DND-41 (cell line): ENCODE results near the gene INTS12.

Experiments used
- CTCF ChIP-seq: IDR thresholded peaks from 2 replicates; pipeline ENCODE4 v1.5.1; 2012; ENCODE audit warnings: borderline replicate concordance, low read length, moderate library complexity, mild to moderate bottlenecking; ENCODE audit not compliant: poor library complexity, severe bottlenecking; ENCODE audit errors: extremely low read depth
- EZH2 ChIP-seq: IDR thresholded peaks from 3 replicates; pipeline ENCODE4 v1.6.1; 2012; ENCODE audit warnings: borderline replicate concordance, low read depth, mild to moderate bottlenecking, moderate library complexity, low read length, inconsistent platforms; ENCODE audit not compliant: severe bottlenecking

- no peak for TF ChIP-seq CTCF
- no peak for TF ChIP-seq EZH2
These were observed 58.3 kb downstream of the INTS12 start for GRCh38 chr4:105650190-105650589.
